Measurements from ENCODE around the gene PALLD. TPM values are rescaled to one million over a fixed set of nuclear protein-coding genes. Genes with fewer than 3 reads are reported as not detected.

Gene PALLD
- total and polyA plus RNA-seq, 2 of the 8 experiments (the other 6 are each of a cell fraction or from before 2014, with no cell fraction given), result 10.5 to 25.0 TPM

GRCh38 chr4:168683595-168683994, 186.7 kb downstream of the PALLD start:
- Histone ChIP-seq H2BK120ac (replicated peaks; ENCODE audit: low read depth, low read length) (no peak overlapping the region), H3K14ac (ENCODE audit: insufficient read length) (no peak overlapping the region), H3K9me3 (ENCODE audit: insufficient read depth in 2 of 2, low read depth in 1 of 2, low read length in 1 of 2) (no peaks in the 10 kb centered on the region), H3K18ac (ENCODE audit: extremely low read depth, low read length) (no peak overlapping the region), H2BK20ac (ENCODE audit: low read length) (no peak overlapping the region), H2BK12ac (ENCODE audit: low read depth, low read length) (no peak overlapping the region), H3K4ac (replicated peaks; ENCODE audit: insufficient read length, low read depth, low read length) (no peak overlapping the region), H4K5ac (ENCODE audit: insufficient read length, low read depth, low read length) (no peak overlapping the region), H3K79me2 (ENCODE audit: control insufficient read depth in 1 of 2, insufficient read depth in 2 of 2, low read length in 2 of 2) (no peaks in the 10 kb centered on the region), H4K20me1 (replicated peaks in 1 of 2; ENCODE audit: control insufficient read depth in 1 of 2, insufficient read depth in 2 of 2, low read length in 2 of 2) (peaks cover 0 to 4% of the 10 kb centered on the region in 2 experiments), H2AK5ac (ENCODE audit: low read depth, low read length) (no peak overlapping the region), H2BK5ac (ENCODE audit: low read depth, low read length) (no peak overlapping the region), H3K56ac (replicated peaks; ENCODE audit: insufficient read length, low read depth, low read length) (no peak overlapping the region), H3K4me3 (ENCODE audit: extremely low read depth in 1 of 4, insufficient read depth in 2 of 4, low read depth in 3 of 4, low read length in 4 of 4) (no peak overlapping the region), H3K9ac (replicated peaks in 1 of 4; ENCODE audit: extremely low read depth in 1 of 4, low read depth in 3 of 4, low read length in 3 of 4) (no peak overlapping the region), H2AFZ (ENCODE audit: low read length) (no peak overlapping the region), H3K36me3 (ENCODE audit: control insufficient read depth in 2 of 4, insufficient read depth in 4 of 4, low read length in 3 of 4) (no peaks in the 10 kb centered on the region), H2BK15ac (ENCODE audit: low read length) (no peak overlapping the region), H3K27ac (ENCODE audit: low read depth, low read length) (no peak overlapping the region), H3K4me2 (ENCODE audit: insufficient read depth in 1 of 2, low read depth in 2 of 2, low read length in 2 of 2) (no peak overlapping the region), H3K79me1 (ENCODE audit: low read depth, low read length) (no peaks in the 10 kb centered on the region; the same call in 1 of the 2 replicates), H4K91ac (replicated peaks; ENCODE audit: insufficient read length, low read length) (no peak overlapping the region), H3K23me2 (ENCODE audit: low read depth, low read length) (peaks cover 8% of the 10 kb centered on the region; the same call in 1 of the 2 replicates), H4K8ac (ENCODE audit: extremely low read depth, insufficient read depth, low read length) (no peak overlapping the region), H3K27me3 (replicated peaks in 1 of 4; ENCODE audit: control insufficient read depth in 3 of 4, extremely low read depth in 1 of 4, insufficient read depth in 3 of 4, low read length in 3 of 4) (no peaks in the 10 kb centered on the region), H3K4me1 (replicated peaks in 1 of 4; ENCODE audit: control insufficient read depth in 3 of 4, insufficient read depth in 4 of 4, low read length in 3 of 4) (no peaks in the 10 kb centered on the region; a peak in 1 of 7 replicates), H3K23ac (ENCODE audit: insufficient read length) (no peak overlapping the region)
- 96% methylated on average over 1 of the region's 1 CpG; no CpG with 5 or more reads in 1 of the 2 experiments for WGBS, 2 experiments (ENCODE audit: extremely low coverage in 1 of 2, insufficient coverage in 1 of 2, insufficient read length in 1 of 2, insufficient replicate concordance in 2 of 2, low coverage in 1 of 2, low lambda C conversion rate in 2 of 2, missing lambda C conversion rate in 1 of 2)
- CTCF ChIA-PET (ENCODE audit: partially characterized antibody), result no interaction called here
- POLR2A ChIA-PET (ENCODE audit: partially characterized antibody), result no interaction called here
- no peak for FAIRE-seq
- no peak for DNase-seq (ENCODE audit: low read depth in 1 of 2, low spot score in 2 of 2)
- TF ChIP-seq JUND (IDR thresholded peaks at IDR 0.05; ENCODE audit: low read length) (no peak), TEAD4 (IDR thresholded peaks at IDR 0.05; ENCODE audit: low read depth, low read length) (no peak), BACH1 (IDR thresholded peaks at IDR 0.05; ENCODE audit: low read length) (no peak), SP1 (IDR thresholded peaks at IDR 0.05; ENCODE audit: low read depth, low read length) (no peak), CBX8 (IDR thresholded peaks at IDR 0.05; ENCODE audit: borderline replicate concordance, low read depth, low read length) (no peak), SP4 (IDR thresholded peaks at IDR 0.05; ENCODE audit: low read length) (no peak), MAFK (IDR thresholded peaks at IDR 0.05; ENCODE audit: low read depth, low read length) (no peak), TAF7 (optimal IDR thresholded peaks at IDR 0.05; ENCODE audit: borderline replicate concordance, low read depth, low read length) (no peak), RNF2 (IDR thresholded peaks at IDR 0.05; ENCODE audit: borderline replicate concordance, low read depth, low read length, missing control alignments, poor library complexity, severe bottlenecking) (no peak), RAD21 (IDR thresholded peaks at IDR 0.05 in 1 of 2, conservative IDR thresholded peaks at IDR 0.05 in 1 of 2; ENCODE audit: low read depth in 2 of 2, low read length in 2 of 2) (no peak), CBX5 (IDR thresholded peaks at IDR 0.05; ENCODE audit: low read depth, low read length) (no peak), HDAC2 (IDR thresholded peaks at IDR 0.05; ENCODE audit: borderline replicate concordance in 1 of 2, low read depth in 2 of 2, low read length in 2 of 2) (no peak)
- TF ChIP-seq, protein P1, sequence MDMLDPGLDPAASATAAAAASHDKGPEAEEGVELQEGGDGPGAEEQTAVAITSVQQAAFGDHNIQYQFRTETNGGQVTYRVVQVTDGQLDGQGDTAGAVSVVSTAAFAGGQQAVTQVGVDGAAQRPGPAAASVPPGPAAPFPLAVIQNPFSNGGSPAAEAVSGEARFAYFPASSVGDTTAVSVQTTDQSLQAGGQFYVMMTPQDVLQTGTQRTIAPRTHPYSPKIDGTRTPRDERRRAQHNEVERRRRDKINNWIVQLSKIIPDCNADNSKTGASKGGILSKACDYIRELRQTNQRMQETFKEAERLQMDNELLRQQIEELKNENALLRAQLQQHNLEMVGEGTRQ (IDR thresholded peaks at IDR 0.05; ENCODE audit: low read length), result no peak

Measured in H1 (cell line).